Left hindlimb (tissue), 1 donor: ENCODE measurements around the gene NFIA.

ENCODE experiments used
- DNase-seq: peaks from one replicate; pipeline ENCODE4 v3.0.0-alpha.2; 2018

NFIA gene

GRCh38 chr1:61226791-61227567, 144.6 kb downstream of the NFIA start:
- no peak for DNase-seq

- no peak for DNase-seq
Observed at GRCh38 chr1:61227857-61228550, 145.6 kb downstream of the NFIA start.

GRCh38 chr1:61230523-61230922, 148.2 kb downstream of the NFIA start:
- no peak for DNase-seq

GRCh38 chr1:61231795-61232194, 149.4 kb downstream of the NFIA start:
- no peak for DNase-seq

- DNase-seq, result no peak
Observed at GRCh38 chr1:61233121-61233660, 150.8 kb downstream of the NFIA start.

- DNase-seq, result no peak
Observed at GRCh38 chr1:61234587-61234919, 152.2 kb downstream of the NFIA start.

GRCh38 chr1:61237147-61237546, 154.8 kb downstream of the NFIA start:
- DNase-seq, result no peak

- DNase-seq, result no peak
Observed at GRCh38 chr1:61237659-61238358, 155.4 kb downstream of the NFIA start.

DNA sequence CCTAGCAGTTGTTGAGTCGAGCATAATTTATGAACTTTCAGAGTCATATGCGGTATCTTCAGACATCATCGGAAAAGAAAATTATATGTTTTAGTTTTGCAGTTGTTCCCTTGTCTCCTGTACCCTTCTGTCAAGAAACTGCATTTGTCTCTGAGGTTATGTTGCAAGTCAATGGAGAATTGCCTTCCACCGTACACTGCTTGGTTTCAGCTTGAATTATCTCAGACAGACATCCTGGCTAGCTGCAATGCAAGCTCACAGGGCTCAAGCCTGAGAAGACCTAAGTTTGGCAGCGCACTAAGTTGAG, 156.0 kb downstream of the NFIA start:
- DNase-seq, result no peak

DNA sequence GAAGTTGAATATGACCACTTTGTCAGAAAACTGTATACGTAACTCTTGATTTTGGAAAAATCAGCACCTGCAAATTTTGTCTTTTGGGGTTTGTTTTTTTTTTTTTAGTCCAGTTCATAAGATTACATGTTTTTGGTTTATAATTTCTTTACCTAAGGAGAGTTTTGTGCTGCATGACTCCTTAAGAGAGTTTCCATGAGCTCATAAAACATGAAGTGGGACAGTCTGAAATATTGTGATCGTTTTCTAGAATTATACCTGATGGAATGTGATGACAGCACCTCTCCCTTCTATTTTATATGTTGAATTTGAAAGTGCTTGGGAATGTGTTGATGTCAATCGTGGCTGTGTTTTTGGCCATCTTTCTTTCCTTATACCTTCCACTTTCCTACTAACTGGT, 158.5 kb downstream of the NFIA start:
- no peak for DNase-seq

- peak; percentile 53 for DNase-seq
Observed at GRCh38 chr1:61241411-61241838, 159.1 kb downstream of the NFIA start.

GRCh38 chr1:61241973-61242381, 159.6 kb downstream of the NFIA start:
- no peak for DNase-seq

DNA sequence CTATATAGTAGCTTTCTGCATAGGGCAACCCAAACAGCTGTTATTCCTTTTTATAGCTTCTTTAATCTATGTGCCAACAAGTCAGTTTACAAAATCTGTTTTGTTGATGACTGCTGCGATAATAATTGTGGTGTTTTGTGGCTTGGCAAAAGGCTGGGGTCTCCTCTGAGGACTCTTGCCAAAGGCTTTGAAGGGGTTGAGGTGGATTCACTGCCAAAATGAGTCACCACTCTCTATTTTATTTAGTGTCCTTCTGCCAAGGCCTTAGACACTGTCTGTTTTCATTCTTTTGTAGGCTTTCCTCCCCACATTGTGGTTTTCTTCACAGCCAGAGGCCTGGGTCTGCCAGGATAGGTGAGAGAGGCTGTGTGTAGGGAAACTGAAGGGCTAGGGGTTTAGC, 161.8 kb downstream of the NFIA start:
- DNase-seq, result peak; percentile 65

DNA sequence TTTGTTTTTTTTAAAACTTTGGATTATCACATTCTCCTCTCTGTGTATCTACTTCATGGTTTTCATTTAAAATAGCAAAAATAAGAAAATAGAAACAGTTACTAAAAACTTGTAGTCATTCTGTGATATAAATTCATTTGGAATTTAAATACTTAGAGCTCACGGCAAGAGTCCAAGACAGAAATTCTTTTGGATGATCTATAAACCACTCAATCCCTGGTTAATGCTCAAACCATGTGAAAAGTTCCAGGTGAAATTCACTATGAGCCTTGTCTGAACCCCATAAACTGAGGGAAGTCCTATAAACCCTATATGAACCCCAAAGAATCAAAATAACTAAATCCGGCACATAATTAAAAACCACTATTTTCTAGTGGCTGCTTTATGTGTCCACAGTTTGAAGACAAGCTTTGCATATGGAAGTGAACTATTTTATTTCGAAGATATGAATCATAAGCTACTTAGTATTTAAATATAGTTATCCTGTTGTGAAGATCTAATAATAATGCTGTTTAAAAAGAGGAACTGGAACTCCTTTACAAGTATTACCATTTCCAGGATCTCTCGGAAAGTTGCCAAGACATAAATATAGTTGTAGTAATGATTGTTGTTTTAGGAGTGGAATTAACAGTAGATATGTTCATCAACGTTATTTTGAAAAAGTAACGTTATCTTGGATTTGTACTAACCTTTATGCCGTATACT, 163.5 kb downstream of the NFIA start:
- no peak for DNase-seq

DNA sequence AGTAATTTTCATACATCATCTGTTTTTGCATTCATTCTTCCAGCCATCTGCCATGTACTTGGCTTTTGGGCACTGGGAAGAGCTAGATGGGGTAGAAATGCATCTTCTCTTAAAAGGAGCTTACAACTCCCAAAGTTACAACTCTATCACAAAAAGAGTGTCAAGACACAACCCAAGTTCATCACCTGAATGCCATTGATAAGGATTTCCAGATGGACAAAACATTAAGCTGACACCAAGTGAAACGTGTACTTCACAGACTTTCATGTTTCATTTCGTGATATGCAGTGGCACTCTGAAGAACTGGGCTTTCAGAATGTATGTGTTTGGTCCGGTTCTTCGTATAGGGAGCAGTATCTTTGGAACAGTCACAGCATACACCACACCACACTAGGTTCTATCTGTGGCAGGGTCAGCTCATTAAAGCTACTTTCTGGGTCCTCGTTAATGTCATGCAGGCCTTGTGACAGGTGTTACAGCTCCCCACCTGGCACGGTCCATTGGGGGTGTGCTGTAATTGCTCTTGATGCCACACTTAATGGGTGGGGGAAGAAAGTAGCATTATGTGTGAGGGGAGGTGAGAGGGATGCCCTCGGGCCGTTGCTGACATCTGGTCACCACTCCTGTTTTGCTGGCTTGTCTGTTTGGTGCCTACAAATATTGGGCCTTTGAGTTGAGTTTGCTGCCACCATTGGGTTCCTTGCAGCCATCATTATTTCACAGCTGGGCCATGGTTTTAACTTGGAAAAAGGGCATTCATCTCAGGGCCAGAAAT, 164.9 kb downstream of the NFIA start:
- no peak for DNase-seq

DNA sequence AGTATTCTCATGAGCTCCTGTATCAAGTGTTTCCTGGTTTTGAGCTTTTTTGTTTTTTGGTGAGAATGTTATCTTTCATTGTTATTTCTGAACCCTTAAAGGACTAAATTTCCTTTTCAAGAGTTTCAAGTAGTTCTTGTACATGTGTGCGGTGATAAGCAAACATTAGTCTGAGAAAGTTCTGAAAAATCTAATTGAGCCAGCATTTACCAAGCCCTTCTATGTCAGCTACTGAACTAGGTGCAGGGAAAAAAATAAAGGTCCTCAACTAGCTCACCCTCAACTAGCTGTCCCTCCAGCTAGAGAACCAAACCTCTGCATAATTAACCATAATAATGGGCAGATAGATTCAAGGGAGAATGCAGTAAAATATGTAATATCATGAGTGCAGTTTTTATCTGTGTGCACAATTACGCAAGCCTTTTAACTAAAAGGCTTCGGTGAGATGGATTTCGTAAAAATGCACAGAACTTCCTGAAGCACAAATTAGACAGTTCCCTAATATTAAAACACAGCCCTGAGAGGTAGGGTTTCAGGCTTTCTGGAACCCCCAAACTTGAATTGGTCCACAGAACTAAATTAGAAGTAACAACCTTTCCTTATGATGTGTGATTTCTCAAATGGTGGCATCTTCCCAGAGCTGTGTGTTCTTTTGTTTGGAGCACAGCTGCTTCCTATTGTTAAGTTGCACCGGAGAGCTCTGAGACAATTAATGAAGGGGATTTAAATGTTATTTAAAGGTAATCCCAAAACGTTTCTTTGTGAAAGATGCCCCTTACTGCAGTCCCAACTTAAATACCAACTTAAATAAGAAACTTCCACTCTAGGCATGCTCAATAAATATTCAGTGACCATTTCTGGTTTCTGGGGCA, 165.8 kb downstream of the NFIA start:
- no peak for DNase-seq

GRCh38 chr1:61250933-61251332, 168.6 kb downstream of the NFIA start:
- no peak for DNase-seq

- DNase-seq, result peak; percentile 42
Observed at GRCh38 chr1:61253059-61253735, 170.8 kb downstream of the NFIA start.

GRCh38 chr1:61253912-61254633, 171.7 kb downstream of the NFIA start:
- DNase-seq, result no peak
